Natural killer cell (primary cell): ENCODE data around the gene IQSEC1. TPM values are rescaled to one million over a fixed set of nuclear protein-coding genes. Genes with fewer than 3 reads are reported as not detected.

ENCODE experiments used
- ATAC-seq, 3 donors: fragments of 150-1000 bp in 2 of 3; fragments of 200-7000 bp in 1 of 3; cut with Tn5 transposase; 1 replicate in 1 of 3; 2 replicates in 2 of 3; pipeline ENCODE4 v1.10.0; 2021; ENCODE audit warnings: mild to moderate bottlenecking in 2 of 3, moderate library complexity in 2 of 3
- DNase-seq, 2 donors: peaks; one replicate each; pipeline versions ENCODE4 v3.0.0 to v3.0.0-alpha.2; 2013 to 2021; ENCODE audit warnings: mixed read lengths in 1 of 2
- H3K27ac ChIP-seq: one replicate; pipeline ENCODE4 v1.5.1; 2013; ENCODE audit warnings: mild to moderate bottlenecking, low read length
- H3K27me3 ChIP-seq: one replicate; pipeline ENCODE4 v1.6.1; 2013; ENCODE audit warnings: low read length; ENCODE audit not compliant: control insufficient read depth, insufficient read depth
- H3K36me3 ChIP-seq: one replicate; pipeline ENCODE4 v1.6.1; 2013; ENCODE audit warnings: low read length; ENCODE audit not compliant: control insufficient read depth, insufficient read depth
- H3K4me1 ChIP-seq: one replicate; pipeline ENCODE4 v1.6.1; 2013; ENCODE audit warnings: low read length; ENCODE audit not compliant: control insufficient read depth, insufficient read depth
- H3K4me3 ChIP-seq: one replicate; pipeline ENCODE4 v1.5.1; 2013; ENCODE audit warnings: low read length
- H3K9me3 ChIP-seq: one replicate; pipeline ENCODE4 v1.6.1; 2013; ENCODE audit warnings: low read length; ENCODE audit not compliant: control insufficient read depth, insufficient read depth
- H3K27ac Mint-ChIP-seq, 2 donors: one replicate each; pipeline ENCODE4 v1.8.0; 2022; ENCODE audit warnings: mild to moderate bottlenecking in 2 of 2, mixed read lengths in 2 of 2, moderate library complexity in 1 of 2
- H3K27me3 Mint-ChIP-seq, 2 donors: one replicate each; pipeline ENCODE4 v1.8.0; 2022; ENCODE audit warnings: low read depth in 2 of 2, mixed read lengths in 2 of 2
- H3K36me3 Mint-ChIP-seq: one replicate; pipeline ENCODE4 v1.8.0; 2022; ENCODE audit warnings: mixed read lengths
- H3K4me1 Mint-ChIP-seq, 2 donors: one replicate each; pipeline ENCODE4 v1.8.0; 2022; ENCODE audit warnings: mixed read lengths in 2 of 2
- H3K4me3 Mint-ChIP-seq: one replicate; pipeline ENCODE4 v1.8.0; 2022; ENCODE audit warnings: mild to moderate bottlenecking, moderate library complexity, mixed read lengths
- H3K9me3 Mint-ChIP-seq, 2 donors: one replicate each; pipeline ENCODE4 v1.8.0; 2022; ENCODE audit warnings: mixed read lengths in 2 of 2
- WGBS: methylation state at CpG from one replicate; pipeline ENCODE4 v1.1.7; 2013; ENCODE audit warnings: missing lambda C conversion rate; ENCODE audit not compliant: insufficient coverage; 5-methylcytosine and 5-hydroxymethylcytosine counted together
- intact Hi-C: fragments of 100-400 bp; cut with micrococcal nuclease; formaldehyde crosslinking; loops from one replicate; pipeline ENCODE4 v1.14.2; 2022
- total RNA-seq, 4 donors: library from RNA; stranded (reverse); fragments of 120-200 nt in 1 of 4; gene quantifications; one replicate each; pipeline versions ENCODE4 v1.2.3 to v1.2.4, GENCODE V29; 2013 to 2022
- TF ChIP-seq, protein P1 (sequence below): fragments of 200-600 bp; IDR thresholded peaks from one replicate; pipeline ENCODE4 v1.8.0; 2022; ENCODE audit warnings: antibody characterized with exemption

The IQSEC1 gene
- total RNA-seq, 3 donors from 2014 or later (not counting 1 experiment from before 2014, with no cell fraction given), result 124 to 189 (median 138) TPM

DNA sequence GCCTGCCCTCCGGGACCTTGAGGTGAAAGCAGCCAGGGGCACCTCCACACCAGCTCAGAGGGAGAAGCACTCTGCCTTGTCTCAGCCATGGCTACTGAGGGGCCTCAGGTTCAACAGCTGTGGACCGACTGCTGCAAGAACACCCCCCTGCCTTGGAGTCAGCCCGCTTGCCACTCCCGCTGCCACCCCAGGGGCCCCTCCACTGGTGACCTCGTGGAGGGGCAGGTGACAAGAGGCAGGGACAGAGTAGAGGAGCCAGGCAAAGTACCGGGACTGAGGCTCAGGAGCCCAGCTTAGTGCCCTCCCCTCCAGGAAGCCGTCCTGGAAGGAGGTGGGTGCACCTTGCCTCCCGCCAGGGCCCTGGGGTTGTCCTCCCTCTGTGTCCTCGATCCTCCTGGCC lies 152.3 kb downstream of the IQSEC1 start:
- Histone ChIP-seq H3K36me3 (peaks cover 74% of the 10 kb centered on the region), H3K4me3 (no peak overlapping the region), H3K9me3 (no peaks in the 10 kb centered on the region), H3K27ac (no peak overlapping the region), H3K27me3 (no peaks in the 10 kb centered on the region), H3K4me1 (peaks cover 46% of the 10 kb centered on the region)
- H3K4me1 Mint-ChIP-seq, result peaks cover 26 to 35% of the 10 kb centered on the region in 2 donors
- ATAC-seq, result no peak
- TF ChIP-seq, protein P1, sequence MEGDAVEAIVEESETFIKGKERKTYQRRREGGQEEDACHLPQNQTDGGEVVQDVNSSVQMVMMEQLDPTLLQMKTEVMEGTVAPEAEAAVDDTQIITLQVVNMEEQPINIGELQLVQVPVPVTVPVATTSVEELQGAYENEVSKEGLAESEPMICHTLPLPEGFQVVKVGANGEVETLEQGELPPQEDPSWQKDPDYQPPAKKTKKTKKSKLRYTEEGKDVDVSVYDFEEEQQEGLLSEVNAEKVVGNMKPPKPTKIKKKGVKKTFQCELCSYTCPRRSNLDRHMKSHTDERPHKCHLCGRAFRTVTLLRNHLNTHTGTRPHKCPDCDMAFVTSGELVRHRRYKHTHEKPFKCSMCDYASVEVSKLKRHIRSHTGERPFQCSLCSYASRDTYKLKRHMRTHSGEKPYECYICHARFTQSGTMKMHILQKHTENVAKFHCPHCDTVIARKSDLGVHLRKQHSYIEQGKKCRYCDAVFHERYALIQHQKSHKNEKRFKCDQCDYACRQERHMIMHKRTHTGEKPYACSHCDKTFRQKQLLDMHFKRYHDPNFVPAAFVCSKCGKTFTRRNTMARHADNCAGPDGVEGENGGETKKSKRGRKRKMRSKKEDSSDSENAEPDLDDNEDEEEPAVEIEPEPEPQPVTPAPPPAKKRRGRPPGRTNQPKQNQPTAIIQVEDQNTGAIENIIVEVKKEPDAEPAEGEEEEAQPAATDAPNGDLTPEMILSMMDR, result no peak
- intact Hi-C loops, result no loop called here
- H3K9me3 Mint-ChIP-seq, result no peaks in the 10 kb centered on the region
- no peak overlapping the region for H3K4me3 Mint-ChIP-seq
- H3K27ac Mint-ChIP-seq, result no peak overlapping the region
- H3K27me3 Mint-ChIP-seq, result no peaks in the 10 kb centered on the region
- DNase-seq, result no peak
- H3K36me3 Mint-ChIP-seq, result no peaks in the 10 kb centered on the region
- 95% methylated on average over 9 of the region's 9 CpGs for WGBS

DNA sequence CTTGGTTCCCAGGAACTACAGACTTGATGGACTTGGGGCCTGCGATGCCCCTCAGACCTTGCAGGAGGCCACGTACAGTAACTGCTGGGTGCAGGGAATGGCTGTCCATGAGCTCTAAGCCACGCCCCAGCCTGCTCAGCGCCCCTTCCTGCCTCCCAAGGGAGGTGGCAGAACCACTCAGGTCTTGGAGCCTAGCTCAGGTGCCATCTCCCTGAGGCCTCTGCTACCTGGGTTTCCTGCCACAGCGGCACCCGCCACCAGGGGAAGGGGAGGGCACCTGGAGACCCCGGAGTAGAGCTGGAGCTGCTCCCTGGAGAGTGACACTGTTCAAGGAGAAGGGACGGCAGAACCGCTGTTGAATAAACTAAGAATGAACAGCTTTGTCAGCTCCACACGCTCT lies 154.0 kb downstream of the IQSEC1 start:
- no peaks in the 10 kb centered on the region for H3K9me3 ChIP-seq
- H3K27ac ChIP-seq, result no peak overlapping the region
- intact Hi-C loops, result no loop called here
- peaks cover 75% of the 10 kb centered on the region for H3K36me3 ChIP-seq
- Mint-ChIP-seq H3K36me3 (no peaks in the 10 kb centered on the region), H3K4me1 (peaks cover 36 to 37% of the 10 kb centered on the region in 2 donors), H3K27me3 (no peaks in the 10 kb centered on the region), H3K27ac (no peak overlapping the region), H3K4me3 (no peak overlapping the region), H3K9me3 (no peaks in the 10 kb centered on the region)
- ATAC-seq (no peak), DNase-seq (no peak)
- H3K27me3 ChIP-seq, result no peaks in the 10 kb centered on the region
- TF ChIP-seq, protein P1, result no peak
- peaks cover 46% of the 10 kb centered on the region for H3K4me1 ChIP-seq
- no peak overlapping the region for H3K4me3 ChIP-seq
- 98% methylated on average over 10 of the region's 10 CpGs for WGBS

DNA sequence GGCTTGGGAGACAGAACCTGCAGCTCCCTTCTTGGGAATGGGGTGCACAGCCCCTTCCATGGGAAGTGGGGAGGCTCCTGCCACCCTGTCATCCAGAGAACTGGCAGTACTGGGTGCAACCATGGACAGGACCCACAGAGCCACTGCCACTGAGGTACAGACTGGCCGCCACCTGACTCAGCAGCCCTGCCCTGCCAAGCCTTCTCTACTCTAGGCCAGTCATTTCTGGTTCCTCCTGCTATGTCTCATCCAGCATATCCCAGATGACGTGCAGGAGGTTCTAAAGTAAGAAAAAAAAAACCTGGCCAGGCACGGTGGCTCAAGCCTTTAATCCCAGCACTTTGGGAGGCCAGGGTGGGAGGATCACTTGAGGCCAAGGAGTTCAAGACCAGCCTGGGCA lies 155.0 kb downstream of the IQSEC1 start:
- Histone ChIP-seq H3K4me1 (peaks cover 40% of the 10 kb centered on the region), H3K36me3 (peaks cover 74% of the 10 kb centered on the region), H3K27ac (no peak overlapping the region), H3K9me3 (no peaks in the 10 kb centered on the region), H3K4me3 (no peak overlapping the region), H3K27me3 (no peaks in the 10 kb centered on the region)
- 92% methylated on average over 3 of the region's 3 CpGs for whole genome bisulfite sequencing
- Mint-ChIP-seq H3K27me3 (no peaks in the 10 kb centered on the region), H3K36me3 (no peaks in the 10 kb centered on the region), H3K4me1 (peaks cover 38 to 43% of the 10 kb centered on the region in 2 donors), H3K27ac (no peak overlapping the region), H3K9me3 (no peaks in the 10 kb centered on the region), H3K4me3 (no peak overlapping the region)
- DNase-seq, result no peak
- TF ChIP-seq, protein P1, result no peak
- intact Hi-C loops, result no loop called here
- no peak for ATAC-seq

DNA sequence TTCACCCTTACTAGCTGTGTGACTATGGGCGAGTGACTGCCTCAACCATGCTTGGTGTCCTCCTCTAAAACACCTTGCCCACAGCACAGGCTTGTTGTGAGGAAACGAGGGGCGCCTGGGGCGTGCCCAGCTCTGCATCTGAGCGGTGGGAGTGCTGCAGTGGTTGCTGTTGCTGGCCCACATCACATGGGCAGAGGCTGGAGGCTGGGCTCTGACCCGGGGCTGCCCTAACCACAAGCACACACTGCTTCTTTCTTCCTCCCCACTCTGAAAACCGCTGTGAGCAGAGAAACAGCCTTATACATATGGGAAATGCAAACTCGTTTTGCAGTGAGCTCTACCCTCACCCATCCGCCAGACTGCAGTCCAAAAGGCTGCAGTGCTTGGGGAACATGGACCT lies 157.1 kb downstream of the IQSEC1 start:
- Histone ChIP-seq H3K4me1 (peaks cover 40% of the 10 kb centered on the region), H3K4me3 (no peak overlapping the region), H3K36me3 (peaks cover 72% of the 10 kb centered on the region), H3K27ac (peak overlapping the region; percentile 52), H3K27me3 (no peaks in the 10 kb centered on the region), H3K9me3 (no peaks in the 10 kb centered on the region)
- Mint-ChIP-seq H3K4me1 (peaks cover 38 to 39% of the 10 kb centered on the region in 2 donors), H3K27me3 (no peaks in the 10 kb centered on the region), H3K36me3 (no peaks in the 10 kb centered on the region), H3K27ac (peak overlapping the region; percentile 78 to 81), H3K4me3 (peak overlapping the region; percentile 76), H3K9me3 (no peaks in the 10 kb centered on the region)
- peak; percentile 92 to 95 (median 92) for ATAC-seq
- DNase-seq, result peak; percentile 64 to 73
- TF ChIP-seq, protein P1, result no peak
- intact Hi-C loops, result loop anchor here (1.0 kb wide), 1 partner anchor 33 kb away; no protein-coding TSS in a partner anchor
- 3% methylated on average over 9 of the region's 9 CpGs for WGBS
